SK-N-SH treated with all-trans-retinoic acid at 6 μM for 48 hours (cell line): ENCODE data around the gene PAN2.

ENCODE experiments used
- ATAC-seq: fragments of 200-7000 bp; cut with Tn5 transposase; 3 replicates; pipeline ENCODE4 v1.9.1; 2020; ENCODE audit warnings: mild to moderate bottlenecking, moderate library complexity
- ARNTL ChIP-seq: fragments of 450-650 bp; formaldehyde crosslinking; IDR thresholded peaks from 2 replicates; pipeline ENCODE4 v1.5.0; 2020; ENCODE audit warnings: low read depth, mild to moderate bottlenecking, moderate library complexity, borderline replicate concordance
- BACH2 ChIP-seq: fragments of 250-450 bp; sonication (Bioruptor Pico); IDR thresholded peaks from 2 replicates; pipeline ENCODE4 v1.9.0; 2021; ENCODE audit warnings: mild to moderate bottlenecking, borderline replicate concordance
- CSDC2 ChIP-seq: fragments of 250-450 bp; sonication (Bioruptor Pico); IDR thresholded peaks from 2 replicates; pipeline ENCODE4 v1.5.0; 2020; ENCODE audit warnings: mild to moderate bottlenecking, moderate library complexity
- ESRRG ChIP-seq: fragments of 250-450 bp; sonication (Bioruptor Pico); IDR thresholded peaks from 2 replicates; pipeline ENCODE4 v1.6.1; 2021; ENCODE audit warnings: mild to moderate bottlenecking
- GLIS3 ChIP-seq: fragments of 250-450 bp; sonication (Bioruptor Pico); IDR thresholded peaks from 2 replicates; pipeline ENCODE4 v1.5.0; 2020; ENCODE audit warnings: mild to moderate bottlenecking, moderate library complexity
- ISL1 ChIP-seq: fragments of 250-450 bp; sonication (Bioruptor Pico); IDR thresholded peaks from 2 replicates; pipeline ENCODE4 v2.1.2; 2022; ENCODE audit warnings: mild to moderate bottlenecking, moderate library complexity
- OSR1 ChIP-seq: fragments of 250-450 bp; sonication (Bioruptor Pico); IDR thresholded peaks from 2 replicates; pipeline ENCODE4 v1.8.0; 2022; ENCODE audit warnings: moderate library complexity, mild to moderate bottlenecking, inconsistent platforms
- PPARA ChIP-seq: fragments of 250-450 bp; sonication (Bioruptor Pico); IDR thresholded peaks from 2 replicates; pipeline ENCODE4 v1.5.0; 2020; ENCODE audit warnings: mild to moderate bottlenecking, borderline replicate concordance
- RARB ChIP-seq: fragments of 250-450 bp; sonication (Bioruptor Pico); IDR thresholded peaks from 2 replicates; pipeline ENCODE4 v1.8.0; 2021; ENCODE audit warnings: mild to moderate bottlenecking, moderate library complexity
- SNAI2 ChIP-seq: fragments of 250-450 bp; sonication (Bioruptor Pico); IDR thresholded peaks from 2 replicates; pipeline ENCODE4 v1.5.0; 2020; ENCODE audit warnings: mild to moderate bottlenecking, moderate library complexity
- TCF4 ChIP-seq: fragments of 250-450 bp; sonication (Bioruptor Pico); IDR thresholded peaks from 2 replicates; pipeline ENCODE4 v1.8.0; 2021; ENCODE audit warnings: mild to moderate bottlenecking, moderate library complexity, borderline replicate concordance
- TOX ChIP-seq: fragments of 250-450 bp; sonication (Bioruptor Pico); IDR thresholded peaks from 2 replicates; pipeline ENCODE4 v1.8.0; 2021; ENCODE audit warnings: mild to moderate bottlenecking, moderate library complexity, borderline replicate concordance
- ZC3H10 ChIP-seq: fragments of 250-450 bp; sonication (Bioruptor Pico); IDR thresholded peaks from 2 replicates; pipeline ENCODE4 v1.5.1; 2021; ENCODE audit warnings: mild to moderate bottlenecking, moderate library complexity
- ZFP3 ChIP-seq: fragments of 250-450 bp; sonication (Bioruptor Pico); IDR thresholded peaks from 2 replicates; pipeline ENCODE4 v1.5.0; 2020; ENCODE audit warnings: mild to moderate bottlenecking, moderate library complexity
- ZFP30 ChIP-seq: fragments of 450-650 bp; formaldehyde crosslinking; IDR thresholded peaks from 2 replicates; pipeline ENCODE4 v1.5.0; 2022; ENCODE audit warnings: mild to moderate bottlenecking, moderate library complexity
- ZNF565 ChIP-seq: fragments of 450-650 bp; formaldehyde crosslinking; conservative IDR thresholded peaks from 2 replicates; pipeline ENCODE4 v1.5.0; 2020; ENCODE audit warnings: low read depth, mild to moderate bottlenecking, moderate library complexity
- ZNF70 ChIP-seq: fragments of 450-650 bp; formaldehyde crosslinking; IDR thresholded peaks from 2 replicates; pipeline ENCODE4 v1.5.0; 2020; ENCODE audit warnings: mild to moderate bottlenecking, moderate library complexity
- ZNF8 ChIP-seq: fragments of 450-650 bp; formaldehyde crosslinking; IDR thresholded peaks from 2 replicates; pipeline ENCODE4 v1.5.0; 2020; ENCODE audit warnings: mild to moderate bottlenecking, moderate library complexity
- TF ChIP-seq, protein P1 (sequence below): fragments of 250-450 bp; sonication (Bioruptor Pico); IDR thresholded peaks from 2 replicates; pipeline ENCODE4 v1.5.1; 2021; ENCODE audit warnings: mild to moderate bottlenecking, moderate library complexity
- TF ChIP-seq, protein P2 (sequence below): fragments of 250-450 bp; sonication (Bioruptor Pico); IDR thresholded peaks from 2 replicates; pipeline ENCODE4 v1.8.0; 2020; ENCODE audit warnings: mild to moderate bottlenecking, moderate library complexity, borderline replicate concordance
- TF ChIP-seq, protein P3 (sequence below): fragments of 250-450 bp; sonication (Bioruptor Pico); IDR thresholded peaks from 2 replicates; pipeline ENCODE4 v1.5.0; 2020; ENCODE audit warnings: mild to moderate bottlenecking, moderate library complexity
- TF ChIP-seq, protein P4 (sequence below): fragments of 250-450 bp; sonication (Bioruptor Pico); IDR thresholded peaks from 2 replicates; pipeline ENCODE4 v1.5.1; 2020; ENCODE audit warnings: low read depth, mild to moderate bottlenecking, moderate library complexity
- TF ChIP-seq, protein P5 (sequence below): fragments of 250-450 bp; sonication (Bioruptor Pico); IDR thresholded peaks from 2 replicates; pipeline ENCODE4 v1.8.0; 2021; ENCODE audit warnings: low read depth, mild to moderate bottlenecking, moderate library complexity, borderline replicate concordance

Gene PAN2

DNA sequence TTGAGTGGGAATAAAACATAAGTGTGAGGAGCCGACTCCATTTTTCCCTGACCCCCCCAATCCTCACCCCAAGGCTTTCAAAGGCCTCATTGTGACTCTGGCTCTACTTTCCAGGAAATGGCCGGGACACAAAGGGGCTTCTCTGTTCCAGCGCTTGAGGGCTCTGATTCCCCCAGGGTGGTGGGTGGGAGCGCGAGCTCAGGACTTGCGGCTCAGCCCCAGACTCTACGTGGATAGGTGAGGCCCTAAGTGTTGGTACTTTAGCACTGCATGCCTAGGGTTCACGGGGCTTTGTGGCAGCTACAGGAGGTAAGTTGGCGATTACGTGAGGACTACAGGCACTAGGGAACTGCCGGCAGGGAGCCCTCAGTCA is 18.6 kb downstream of the PAN2 start:
- ATAC-seq, result no peak; the same call in 1 of the 3 replicates
- TF ChIP-seq PPARA (CRISPR knock-in tag) (no peak), TCF4 (CRISPR knock-in tag) (no peak), ZFP3 (CRISPR knock-in tag) (no peak), ZC3H10 (CRISPR knock-in tag) (no peak), ZNF565 (no peak), ISL1 (CRISPR knock-in tag) (no peak), TOX (CRISPR knock-in tag) (no peak), OSR1 (CRISPR knock-in tag) (no peak), ESRRG (no peak), CSDC2 (CRISPR knock-in tag) (no peak), RARB (CRISPR knock-in tag) (no peak), ZNF8 (no peak)
- TF ChIP-seq, protein P1, sequence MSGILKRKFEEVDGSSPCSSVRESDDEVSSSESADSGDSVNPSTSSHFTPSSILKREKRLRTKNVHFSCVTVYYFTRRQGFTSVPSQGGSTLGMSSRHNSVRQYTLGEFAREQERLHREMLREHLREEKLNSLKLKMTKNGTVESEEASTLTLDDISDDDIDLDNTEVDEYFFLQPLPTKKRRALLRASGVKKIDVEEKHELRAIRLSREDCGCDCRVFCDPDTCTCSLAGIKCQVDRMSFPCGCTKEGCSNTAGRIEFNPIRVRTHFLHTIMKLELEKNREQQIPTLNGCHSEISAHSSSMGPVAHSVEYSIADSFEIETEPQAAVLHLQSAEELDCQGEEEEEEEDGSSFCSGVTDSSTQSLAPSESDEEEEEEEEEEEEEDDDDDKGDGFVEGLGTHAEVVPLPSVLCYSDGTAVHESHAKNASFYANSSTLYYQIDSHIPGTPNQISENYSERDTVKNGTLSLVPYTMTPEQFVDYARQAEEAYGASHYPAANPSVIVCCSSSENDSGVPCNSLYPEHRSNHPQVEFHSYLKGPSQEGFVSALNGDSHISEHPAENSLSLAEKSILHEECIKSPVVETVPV (CRISPR knock-in tag), result no peak
- TF ChIP-seq, protein P2, sequence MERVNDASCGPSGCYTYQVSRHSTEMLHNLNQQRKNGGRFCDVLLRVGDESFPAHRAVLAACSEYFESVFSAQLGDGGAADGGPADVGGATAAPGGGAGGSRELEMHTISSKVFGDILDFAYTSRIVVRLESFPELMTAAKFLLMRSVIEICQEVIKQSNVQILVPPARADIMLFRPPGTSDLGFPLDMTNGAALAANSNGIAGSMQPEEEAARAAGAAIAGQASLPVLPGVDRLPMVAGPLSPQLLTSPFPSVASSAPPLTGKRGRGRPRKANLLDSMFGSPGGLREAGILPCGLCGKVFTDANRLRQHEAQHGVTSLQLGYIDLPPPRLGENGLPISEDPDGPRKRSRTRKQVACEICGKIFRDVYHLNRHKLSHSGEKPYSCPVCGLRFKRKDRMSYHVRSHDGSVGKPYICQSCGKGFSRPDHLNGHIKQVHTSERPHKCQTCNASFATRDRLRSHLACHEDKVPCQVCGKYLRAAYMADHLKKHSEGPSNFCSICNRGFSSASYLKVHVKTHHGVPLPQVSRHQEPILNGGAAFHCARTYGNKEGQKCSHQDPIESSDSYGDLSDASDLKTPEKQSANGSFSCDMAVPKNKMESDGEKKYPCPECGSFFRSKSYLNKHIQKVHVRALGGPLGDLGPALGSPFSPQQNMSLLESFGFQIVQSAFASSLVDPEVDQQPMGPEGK (CRISPR knock-in tag), result no peak
- TF ChIP-seq, protein P3, sequence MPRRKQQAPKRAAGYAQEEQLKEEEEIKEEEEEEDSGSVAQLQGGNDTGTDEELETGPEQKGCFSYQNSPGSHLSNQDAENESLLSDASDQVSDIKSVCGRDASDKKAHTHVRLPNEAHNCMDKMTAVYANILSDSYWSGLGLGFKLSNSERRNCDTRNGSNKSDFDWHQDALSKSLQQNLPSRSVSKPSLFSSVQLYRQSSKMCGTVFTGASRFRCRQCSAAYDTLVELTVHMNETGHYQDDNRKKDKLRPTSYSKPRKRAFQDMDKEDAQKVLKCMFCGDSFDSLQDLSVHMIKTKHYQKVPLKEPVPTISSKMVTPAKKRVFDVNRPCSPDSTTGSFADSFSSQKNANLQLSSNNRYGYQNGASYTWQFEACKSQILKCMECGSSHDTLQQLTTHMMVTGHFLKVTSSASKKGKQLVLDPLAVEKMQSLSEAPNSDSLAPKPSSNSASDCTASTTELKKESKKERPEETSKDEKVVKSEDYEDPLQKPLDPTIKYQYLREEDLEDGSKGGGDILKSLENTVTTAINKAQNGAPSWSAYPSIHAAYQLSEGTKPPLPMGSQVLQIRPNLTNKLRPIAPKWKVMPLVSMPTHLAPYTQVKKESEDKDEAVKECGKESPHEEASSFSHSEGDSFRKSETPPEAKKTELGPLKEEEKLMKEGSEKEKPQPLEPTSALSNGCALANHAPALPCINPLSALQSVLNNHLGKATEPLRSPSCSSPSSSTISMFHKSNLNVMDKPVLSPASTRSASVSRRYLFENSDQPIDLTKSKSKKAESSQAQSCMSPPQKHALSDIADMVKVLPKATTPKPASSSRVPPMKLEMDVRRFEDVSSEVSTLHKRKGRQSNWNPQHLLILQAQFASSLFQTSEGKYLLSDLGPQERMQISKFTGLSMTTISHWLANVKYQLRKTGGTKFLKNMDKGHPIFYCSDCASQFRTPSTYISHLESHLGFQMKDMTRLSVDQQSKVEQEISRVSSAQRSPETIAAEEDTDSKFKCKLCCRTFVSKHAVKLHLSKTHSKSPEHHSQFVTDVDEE (CRISPR knock-in tag), result no peak
- TF ChIP-seq, all 23 proteins: peak for 0

DNA sequence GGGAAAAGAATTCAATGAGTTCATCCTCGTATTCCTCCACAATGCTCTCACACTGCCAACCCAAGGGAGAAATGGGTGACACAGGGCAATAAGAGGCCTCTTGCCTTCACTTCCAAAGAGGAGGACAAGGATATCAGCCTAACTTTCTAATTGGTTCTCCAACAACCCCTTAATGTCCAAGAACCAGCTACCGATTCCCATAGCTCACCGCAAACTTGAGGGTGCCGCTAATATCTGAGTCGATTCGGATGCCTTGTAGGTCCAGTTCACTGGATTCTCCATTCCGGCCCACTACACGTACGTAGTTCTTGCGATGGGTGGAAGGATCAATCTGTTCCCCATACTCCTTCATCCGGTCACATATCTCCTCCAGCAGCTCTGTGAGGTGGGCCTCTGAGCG is 22.8 kb downstream of the PAN2 start:
- ATAC-seq, result no peak
- TF ChIP-seq BACH2 (CRISPR knock-in tag) (no peak), GLIS3 (CRISPR knock-in tag) (no peak), ZFP30 (CRISPR knock-in tag) (no peak), OSR1 (CRISPR knock-in tag) (no peak), RARB (CRISPR knock-in tag) (no peak), ZFP3 (CRISPR knock-in tag) (no peak), ZC3H10 (CRISPR knock-in tag) (no peak), ZNF565 (no peak), ZNF70 (CRISPR knock-in tag) (no peak), CSDC2 (CRISPR knock-in tag) (no peak), ARNTL (CRISPR knock-in tag) (no peak)
- TF ChIP-seq, protein P2 (CRISPR knock-in tag), result no peak
- TF ChIP-seq, protein P4, sequence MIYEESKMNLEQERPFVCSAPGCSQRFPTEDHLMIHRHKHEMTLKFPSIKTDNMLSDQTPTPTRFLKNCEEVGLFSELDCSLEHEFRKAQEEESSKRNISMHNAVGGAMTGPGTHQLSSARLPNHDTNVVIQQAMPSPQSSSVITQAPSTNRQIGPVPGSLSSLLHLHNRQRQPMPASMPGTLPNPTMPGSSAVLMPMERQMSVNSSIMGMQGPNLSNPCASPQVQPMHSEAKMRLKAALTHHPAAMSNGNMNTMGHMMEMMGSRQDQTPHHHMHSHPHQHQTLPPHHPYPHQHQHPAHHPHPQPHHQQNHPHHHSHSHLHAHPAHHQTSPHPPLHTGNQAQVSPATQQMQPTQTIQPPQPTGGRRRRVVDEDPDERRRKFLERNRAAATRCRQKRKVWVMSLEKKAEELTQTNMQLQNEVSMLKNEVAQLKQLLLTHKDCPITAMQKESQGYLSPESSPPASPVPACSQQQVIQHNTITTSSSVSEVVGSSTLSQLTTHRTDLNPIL (CRISPR knock-in tag), result no peak
- TF ChIP-seq, all 23 proteins: peak for 0

DNA sequence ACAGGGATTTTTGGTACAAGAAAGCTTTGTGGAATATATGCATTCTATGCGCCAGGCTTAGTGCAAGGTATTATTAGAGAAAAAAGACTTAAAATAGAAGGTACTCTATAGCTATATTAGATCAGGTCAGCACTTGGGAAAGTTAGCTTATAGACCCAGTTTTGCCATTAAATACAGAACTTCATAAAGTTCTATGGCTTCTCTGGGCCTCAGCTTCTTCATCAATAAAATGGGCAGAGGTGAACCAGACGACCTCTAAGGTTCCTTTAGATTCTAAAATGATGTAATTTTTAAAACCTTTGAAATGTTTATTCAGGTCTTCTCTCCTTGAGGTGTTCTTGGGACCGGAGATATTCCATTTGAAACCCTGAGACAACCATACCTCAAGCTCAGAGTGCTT is 25.1 kb downstream of the PAN2 start:
- no peak for ATAC-seq
- no peak for TF ChIP-seq ZC3H10 (CRISPR knock-in tag)
- no peak for TF ChIP-seq OSR1 (CRISPR knock-in tag)
- TF ChIP-seq, protein P3 (CRISPR knock-in tag), result no peak
- TF ChIP-seq, protein P5, sequence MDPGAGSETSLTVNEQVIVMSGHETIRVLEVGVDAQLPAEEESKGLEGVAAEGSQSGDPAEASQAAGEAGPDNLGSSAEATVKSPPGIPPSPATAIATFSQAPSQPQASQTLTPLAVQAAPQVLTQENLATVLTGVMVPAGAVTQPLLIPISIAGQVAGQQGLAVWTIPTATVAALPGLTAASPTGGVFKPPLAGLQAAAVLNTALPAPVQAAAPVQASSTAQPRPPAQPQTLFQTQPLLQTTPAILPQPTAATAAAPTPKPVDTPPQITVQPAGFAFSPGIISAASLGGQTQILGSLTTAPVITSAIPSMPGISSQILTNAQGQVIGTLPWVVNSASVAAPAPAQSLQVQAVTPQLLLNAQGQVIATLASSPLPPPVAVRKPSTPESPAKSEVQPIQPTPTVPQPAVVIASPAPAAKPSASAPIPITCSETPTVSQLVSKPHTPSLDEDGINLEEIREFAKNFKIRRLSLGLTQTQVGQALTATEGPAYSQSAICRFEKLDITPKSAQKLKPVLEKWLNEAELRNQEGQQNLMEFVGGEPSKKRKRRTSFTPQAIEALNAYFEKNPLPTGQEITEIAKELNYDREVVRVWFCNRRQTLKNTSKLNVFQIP (CRISPR knock-in tag), result no peak
- TF ChIP-seq ZNF70 (CRISPR knock-in tag), result no peak
- no peak for TF ChIP-seq ZNF8
- TF ChIP-seq GLIS3 (CRISPR knock-in tag), result no peak
- no peak for TF ChIP-seq ISL1 (CRISPR knock-in tag)
- no peak for TF ChIP-seq ESRRG
- no peak for TF ChIP-seq ZFP30 (CRISPR knock-in tag)
- no peak for TF ChIP-seq SNAI2
